GM03348 (cell line): ENCODE results near the gene DNAH7.
"Not testable (repeated sequence)": the region's sequence is repeated elsewhere in the genome, so short reads cannot be mapped to it uniquely, and the experiment has no call there.

Source experiments
- DNase-seq: peaks from one replicate; pipeline ENCODE4 v3.0.0; 2012; ENCODE audit warnings: low spot score

DNAH7 gene

DNA sequence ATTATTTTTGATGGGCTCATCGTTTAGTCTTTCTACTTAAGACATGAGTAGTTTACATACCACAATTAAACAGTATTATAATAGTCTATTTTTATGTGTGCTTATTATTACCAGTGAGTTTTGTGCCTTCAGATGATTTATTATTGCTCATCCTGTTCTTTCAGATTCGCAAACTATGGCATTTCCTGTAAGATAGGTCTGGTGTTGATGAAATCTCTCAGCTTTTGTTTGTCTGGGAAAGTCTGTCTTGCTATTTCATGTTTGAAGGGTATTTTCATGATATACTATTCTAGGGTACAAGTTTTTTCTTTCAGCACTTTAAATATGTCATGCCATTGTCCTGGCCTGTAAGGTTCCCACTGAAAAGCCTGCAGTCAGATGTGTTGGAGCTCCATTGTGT lies 101.3 kb downstream of the DNAH7 start:
- DNase-seq = no peak

- no peak for DNase-seq
Measured at GRCh38 chr2:195961873-195962272, 106.8 kb downstream of the DNAH7 start.

- DNase-seq = no peak
Measured at GRCh38 chr2:195959341-195959740, 109.3 kb downstream of the DNAH7 start.

GRCh38 chr2:195956725-195957124 lies 111.9 kb downstream of the DNAH7 start:
- DNase-seq = no peak

DNA sequence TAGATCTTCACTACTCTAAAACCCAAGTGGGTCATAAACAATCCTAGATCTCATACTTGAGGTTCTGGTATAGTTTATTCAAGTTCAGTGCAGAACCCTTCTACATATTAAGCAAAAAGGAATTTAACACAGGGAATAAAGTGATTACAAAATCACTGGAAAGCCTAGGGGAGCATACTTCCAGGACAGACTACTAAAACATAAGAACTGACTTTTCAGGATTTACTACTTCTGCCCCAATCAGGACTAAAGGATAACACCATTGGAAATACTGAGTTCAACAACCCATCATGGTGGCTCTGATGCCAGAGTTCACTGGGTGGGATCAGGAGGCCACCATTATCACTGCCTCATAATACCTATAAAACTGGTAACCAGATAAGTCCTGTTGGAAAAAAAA lies 123.6 kb downstream of the DNAH7 start:
- no peak for DNase-seq

DNA sequence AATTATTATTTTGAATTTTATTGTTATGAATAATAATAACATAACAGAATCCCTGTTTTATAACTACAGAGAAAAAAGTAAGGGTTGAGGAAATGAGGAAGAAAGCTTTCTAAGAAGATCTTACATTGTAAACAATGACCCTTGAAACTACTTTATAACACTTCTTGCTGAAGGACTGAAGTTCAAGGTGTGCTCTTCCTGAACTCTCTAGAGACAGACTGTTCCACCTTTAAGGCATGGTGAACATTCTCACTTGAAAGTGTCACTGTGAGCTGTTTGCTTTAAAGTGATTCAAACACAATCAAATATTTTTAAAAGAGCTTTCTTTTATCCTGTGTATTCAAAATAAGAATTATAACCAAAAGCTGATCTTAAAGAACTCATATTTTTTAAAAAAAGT lies 131.5 kb downstream of the DNAH7 start:
- no peak for DNase-seq

GRCh38 chr2:195934484-195934883 lies 134.2 kb downstream of the DNAH7 start:
- DNase-seq = no peak

GRCh38 chr2:195929531-195929930 lies 139.1 kb downstream of the DNAH7 start:
- no peak for DNase-seq

DNA sequence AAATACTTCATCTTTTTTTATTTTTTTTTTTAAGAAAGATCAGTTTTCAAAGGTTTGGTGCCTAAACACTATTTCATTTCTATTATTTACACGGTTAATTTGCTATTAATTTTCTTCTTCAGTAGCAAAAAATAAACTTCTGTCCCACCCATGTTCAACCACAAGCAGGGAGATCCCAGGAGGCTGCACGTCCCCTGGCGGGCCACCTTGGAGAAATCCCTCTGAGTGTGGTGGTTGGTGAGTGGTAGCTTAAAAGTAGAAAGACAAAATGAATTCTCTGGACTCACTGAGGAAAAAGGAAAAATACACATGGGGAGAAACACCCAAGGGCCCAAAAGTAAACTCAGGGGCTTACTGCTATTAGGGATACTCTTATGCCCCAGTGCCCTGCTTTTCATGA lies 143.5 kb downstream of the DNAH7 start:
- no peak for DNase-seq

DNA sequence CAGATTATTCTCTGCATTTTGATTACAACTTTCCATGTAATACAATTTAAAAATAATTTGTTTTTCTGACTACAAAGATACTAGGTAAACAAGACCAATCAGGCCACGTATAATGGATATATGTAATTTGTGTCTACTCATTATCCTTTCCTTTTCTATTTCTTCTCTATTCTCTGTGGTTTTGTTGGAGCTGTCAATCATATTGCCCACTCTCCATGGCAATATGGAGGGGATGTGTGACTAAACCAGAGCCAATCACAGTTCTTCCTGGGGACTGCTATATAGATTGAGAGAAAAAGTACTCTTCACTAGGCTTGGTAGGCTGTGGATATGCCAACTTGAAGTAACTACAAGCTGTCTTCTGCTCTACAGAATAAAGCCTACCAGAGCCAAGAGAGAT lies 144.7 kb downstream of the DNAH7 start:
- DNase-seq = no peak

DNA sequence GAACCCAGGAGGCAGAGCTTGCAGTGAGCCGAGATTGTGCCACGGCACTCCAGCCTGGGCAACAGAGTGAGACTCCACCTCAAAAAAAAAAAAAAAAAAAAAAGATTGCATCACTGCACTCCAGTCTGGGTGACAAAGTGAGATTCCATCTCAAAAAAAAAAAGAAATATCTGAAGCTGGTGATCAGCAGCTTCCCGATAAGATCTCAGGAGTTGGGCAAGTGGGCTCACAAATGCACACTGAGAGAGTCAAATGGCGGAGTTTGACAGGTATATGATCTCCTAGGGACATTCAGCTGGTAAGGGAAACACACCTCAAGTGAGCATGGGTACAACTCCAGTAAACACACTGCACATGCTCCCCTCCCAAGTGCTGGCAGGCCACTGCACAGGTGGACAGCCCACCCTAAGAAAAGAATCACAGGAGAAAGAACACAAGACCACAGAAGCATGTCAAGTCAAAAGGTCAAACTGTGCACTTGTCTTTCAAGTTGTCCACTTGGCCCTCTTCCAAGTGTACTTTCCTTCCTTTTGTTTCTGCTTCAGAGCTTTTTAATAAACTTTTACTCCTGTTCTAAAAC lies 151.5 kb downstream of the DNAH7 start:
- not testable (repeated sequence) for DNase-seq

GRCh38 chr2:195912079-195912478 lies 156.6 kb downstream of the DNAH7 start:
- peak; percentile 5 for DNase-seq

- no peak for DNase-seq
Measured at GRCh38 chr2:195910570-195910969, 158.1 kb downstream of the DNAH7 start.

DNA sequence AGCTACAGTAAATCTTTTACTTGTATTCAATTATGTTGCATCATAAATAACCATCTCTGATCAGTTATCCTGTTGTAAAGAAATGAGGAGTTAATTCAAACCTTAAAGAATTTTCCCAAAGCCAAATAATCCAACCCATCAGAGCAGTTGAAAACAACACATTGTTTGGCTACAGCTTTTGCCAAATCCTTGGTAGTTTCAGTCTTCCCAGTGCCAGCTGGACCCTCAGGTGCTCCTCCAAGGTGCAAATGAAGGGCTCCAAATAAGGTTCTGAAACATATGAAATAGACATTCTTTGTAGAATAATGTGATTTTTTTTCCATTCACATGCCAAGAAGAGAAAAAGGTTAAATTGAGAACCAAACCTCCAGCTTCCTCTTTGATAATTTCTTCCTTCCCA lies 158.7 kb downstream of the DNAH7 start:
- no peak for DNase-seq

DNA sequence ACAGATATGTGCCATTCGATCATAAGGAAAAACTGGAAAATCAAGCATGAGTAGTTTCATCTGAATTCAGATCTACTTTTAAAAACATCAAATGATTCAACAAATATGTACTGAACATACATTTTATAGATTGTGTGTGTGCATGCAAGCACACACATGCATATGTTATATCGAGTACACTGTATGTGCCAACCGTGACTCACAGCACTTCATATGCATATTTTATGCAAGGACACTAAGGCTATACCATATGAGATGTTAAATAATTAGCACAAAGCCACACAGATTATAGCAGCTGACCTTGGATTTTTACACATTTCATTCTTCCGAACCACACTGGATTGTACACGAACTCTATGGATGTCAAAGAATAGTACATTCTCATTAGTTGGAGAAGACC lies 161.2 kb downstream of the DNAH7 start:
- no peak for DNase-seq

DNA sequence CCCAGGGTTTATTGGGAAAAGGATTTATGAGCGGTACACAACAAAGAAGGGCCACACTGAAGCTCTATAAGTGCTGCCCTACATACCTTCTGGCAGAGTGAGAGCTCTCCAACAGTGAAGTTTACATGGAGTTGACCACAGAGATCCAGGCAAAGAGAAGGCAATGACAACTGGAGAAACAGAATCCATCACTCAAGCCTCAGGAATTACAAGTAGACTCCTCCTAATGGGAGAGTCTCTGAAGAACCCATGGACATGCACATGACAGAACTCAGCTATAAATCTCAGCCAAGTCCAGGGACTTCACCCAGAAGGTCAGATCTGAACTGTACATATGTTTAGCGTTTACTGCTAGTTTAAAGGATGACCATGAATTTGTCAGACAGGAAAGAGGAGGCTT lies 164.7 kb downstream of the DNAH7 start:
- DNase-seq = no peak

- no peak for DNase-seq
Measured at GRCh38 chr2:195902857-195903256, 165.8 kb downstream of the DNAH7 start.

GRCh38 chr2:195899226-195899625 lies 169.4 kb downstream of the DNAH7 start:
- DNase-seq = peak; percentile 11

DNA sequence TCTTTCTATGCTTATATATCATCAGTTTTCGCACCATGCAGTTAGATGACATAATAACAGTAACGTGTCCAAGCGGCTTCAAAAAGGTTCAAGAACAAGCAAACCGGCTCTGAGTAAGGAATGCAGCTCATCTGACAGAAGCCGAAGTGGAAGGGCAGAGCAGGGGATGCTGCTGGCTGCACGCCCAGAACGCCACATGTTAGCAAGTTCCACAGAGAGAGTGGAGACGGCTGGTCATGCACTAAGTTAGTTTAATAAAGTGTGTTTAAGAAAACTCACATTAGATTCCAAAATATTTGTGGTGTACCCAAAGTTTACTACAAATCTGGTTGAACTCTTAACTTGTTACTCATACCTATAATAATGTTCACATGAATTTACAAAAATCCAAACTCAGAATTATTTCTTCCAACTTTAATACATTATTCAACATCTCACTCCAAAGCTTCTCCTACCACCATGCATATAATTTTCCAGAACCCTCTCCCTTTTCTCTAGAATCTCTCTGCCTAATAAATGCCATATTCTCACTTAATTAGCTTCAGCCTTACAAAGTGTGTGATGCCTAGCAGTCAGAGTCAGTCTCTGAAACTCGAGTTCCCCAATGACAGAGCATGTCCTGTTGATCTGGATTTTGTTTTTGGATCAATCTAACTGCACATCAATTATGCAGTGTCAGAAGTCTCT lies 170.0 kb downstream of the DNAH7 start:
- DNase-seq = peak; percentile 91

GRCh38 chr2:195891081-195891480 lies 177.6 kb downstream of the DNAH7 start:
- DNase-seq = no peak

DNA sequence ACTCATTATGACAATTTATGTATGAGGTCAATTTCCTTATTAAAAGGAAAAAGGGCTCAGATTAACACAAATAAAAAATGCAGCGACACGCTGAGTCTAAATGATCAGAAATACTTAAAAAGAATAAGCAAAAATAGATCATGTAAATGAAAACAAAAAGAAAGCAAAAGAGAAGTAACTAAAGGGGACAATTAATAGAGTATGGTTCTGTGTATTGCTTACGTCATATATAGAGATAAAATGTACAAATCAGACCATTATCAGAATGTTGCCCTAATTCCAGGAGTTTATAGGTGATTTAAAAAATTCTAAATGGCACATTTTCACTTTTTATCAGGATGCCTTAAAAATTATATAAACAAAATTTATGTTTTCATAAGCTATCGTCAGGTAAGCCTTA lies 189.5 kb downstream of the DNAH7 start:
- DNase-seq = no peak

DNA sequence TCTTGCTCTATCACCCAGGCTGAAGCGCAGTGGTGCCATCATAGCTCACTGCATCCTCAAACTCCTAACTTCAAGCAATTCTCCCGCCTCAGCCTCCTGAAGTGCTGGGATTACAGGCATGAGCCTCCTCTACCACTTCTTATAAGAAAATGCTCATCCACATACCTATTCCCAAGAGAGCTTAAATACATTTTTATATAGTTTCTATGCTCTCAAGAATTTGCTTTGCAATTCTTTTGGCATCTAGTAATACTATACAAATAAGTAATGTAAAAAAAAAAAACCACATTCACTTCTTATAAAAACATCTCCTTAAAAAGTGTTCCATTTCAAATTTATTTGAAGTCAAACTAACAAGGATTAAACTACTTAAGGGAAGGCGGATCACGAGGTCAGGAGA lies 197.3 kb downstream of the DNAH7 start:
- no peak for DNase-seq

GRCh38 chr2:195864316-195864715 lies 204.3 kb downstream of the DNAH7 start:
- DNase-seq = no peak

- DNase-seq = no peak
Measured at GRCh38 chr2:195863564-195863963, 205.1 kb downstream of the DNAH7 start.
